ENCODE data around the gene CBLIF. TPM values are rescaled to one million over a fixed set of nuclear protein-coding genes. Genes with fewer than 3 reads are reported as not detected.

CBLIF gene
- total RNA-seq, 2 experiments from 2014 or later = not detected

- no peaks in the 10 kb centered on the region for H4K20me1 ChIP-seq (ENCODE audit: insufficient read depth, low read length)
- intact Hi-C loops (cut with micrococcal nuclease; ENCODE audit: unreplicated experiment) = no loop called here
- CTCF ChIA-PET (ENCODE audit: unreplicated experiment) = no interaction called here
- H3K4me3 ChIP-seq (ENCODE audit: low read depth, low read length, poor library complexity, severe bottlenecking) = no peak overlapping the region
- no peaks in the 10 kb centered on the region for H3K9me3 ChIP-seq (ENCODE audit: low read length)
- no TSS peak for BruUV-seq (replicated peaks)
- H3K9me2 ChIP-seq (ENCODE audit: insufficient read depth, low read length) = no peaks in the 10 kb centered on the region
- no peaks in the 10 kb centered on the region for H3K36me3 ChIP-seq (ENCODE audit: insufficient read depth, low read length)
- no peak for DNase-seq (ENCODE audit: low spot score)
- POLR2A ChIA-PET = interaction anchor here (0.9 kb wide), 1 partner anchor 111 kb away, joined by 3 read pairs; no protein-coding TSS in a partner anchor
- H3K4me1 ChIP-seq (ENCODE audit: insufficient read depth, low read length, poor library complexity, severe bottlenecking) = no peaks in the 10 kb centered on the region
- no peak overlapping the region for H2AFZ ChIP-seq (ENCODE audit: low read length)
- no peak overlapping the region for H3K4me2 ChIP-seq (ENCODE audit: low read length)
- H3K27ac ChIP-seq (ENCODE audit: low read depth, low read length, poor library complexity, severe bottlenecking) = no peak overlapping the region
- TF ChIP-seq CTCF (conservative IDR thresholded peaks at IDR 0.05; ENCODE audit: low read length) (no peak), EZH2phosphoT487 (IDR thresholded peaks at IDR 0.05; ENCODE audit: borderline replicate concordance, low read depth, low read length) (no peak)
- no peaks in the 10 kb centered on the region for H3K79me2 ChIP-seq (ENCODE audit: insufficient read depth, low read depth, low read length)
Measured at GRCh38 chr11:59839615-59840014, 5.7 kb downstream of the CBLIF start.

GRCh38 chr11:59833602-59834001 is 11.7 kb downstream of the CBLIF start:
- H3K9me3 ChIP-seq (ENCODE audit: low read length) = no peaks in the 10 kb centered on the region
- POLR2A ChIA-PET = interaction anchor here (0.6 kb wide), 1 partner anchor 164 kb away, joined by 4 read pairs; the partner anchor contains the start of gene PATL1
- CTCF ChIA-PET (ENCODE audit: unreplicated experiment) = no interaction called here
- no peaks in the 10 kb centered on the region for H3K79me2 ChIP-seq (ENCODE audit: insufficient read depth, low read depth, low read length)
- H2AFZ ChIP-seq (ENCODE audit: low read length) = no peak overlapping the region
- TF ChIP-seq EZH2phosphoT487 (IDR thresholded peaks at IDR 0.05; ENCODE audit: borderline replicate concordance, low read depth, low read length) = no peak
- no peak for DNase-seq (ENCODE audit: low spot score)
- H3K9me2 ChIP-seq (ENCODE audit: insufficient read depth, low read length) = no peaks in the 10 kb centered on the region
- BruUV-seq (replicated peaks) = no TSS peak
- H3K4me1 ChIP-seq (ENCODE audit: insufficient read depth, low read length, poor library complexity, severe bottlenecking) = no peaks in the 10 kb centered on the region
- H3K4me3 ChIP-seq (ENCODE audit: low read depth, low read length, poor library complexity, severe bottlenecking) = no peak overlapping the region
- H3K36me3 ChIP-seq (ENCODE audit: insufficient read depth, low read length) = no peaks in the 10 kb centered on the region
- H3K4me2 ChIP-seq (ENCODE audit: low read length) = no peak overlapping the region
- H3K27ac ChIP-seq (ENCODE audit: low read depth, low read length, poor library complexity, severe bottlenecking) = no peak overlapping the region
- intact Hi-C loops (cut with micrococcal nuclease; ENCODE audit: unreplicated experiment) = loop anchor here (5.0 kb wide), 1 partner anchor 74 kb away; no protein-coding TSS in a partner anchor
- H4K20me1 ChIP-seq (ENCODE audit: insufficient read depth, low read length) = no peaks in the 10 kb centered on the region

- Histone ChIP-seq H4K20me1 (ENCODE audit: insufficient read depth, low read length) (no peaks in the 10 kb centered on the region), H3K36me3 (ENCODE audit: insufficient read depth, low read length) (no peaks in the 10 kb centered on the region; the same call in 1 of the 2 replicates), H3K9me2 (ENCODE audit: insufficient read depth, low read length) (no peaks in the 10 kb centered on the region), H2AFZ (ENCODE audit: low read length) (peak overlapping the region; percentile 48), H3K4me3 (ENCODE audit: low read depth, low read length, poor library complexity, severe bottlenecking) (no peak overlapping the region), H3K4me1 (ENCODE audit: insufficient read depth, low read length, poor library complexity, severe bottlenecking) (peaks cover 2% of the 10 kb centered on the region), H3K27ac (ENCODE audit: low read depth, low read length, poor library complexity, severe bottlenecking) (no peak overlapping the region), H3K4me2 (ENCODE audit: low read length) (peak overlapping the region; percentile 11; the same call in 1 of the 2 replicates), H3K9me3 (ENCODE audit: low read length) (no peaks in the 10 kb centered on the region), H3K79me2 (ENCODE audit: insufficient read depth, low read depth, low read length) (no peaks in the 10 kb centered on the region)
- CTCF ChIA-PET (ENCODE audit: unreplicated experiment) = no interaction called here
- TF ChIP-seq EZH2phosphoT487 (IDR thresholded peaks at IDR 0.05; ENCODE audit: borderline replicate concordance, low read depth, low read length) = no peak
- no peak for TF ChIP-seq CTCF (conservative IDR thresholded peaks at IDR 0.05; ENCODE audit: low read length)
- no TSS peak for BruUV-seq (replicated peaks)
- intact Hi-C loops (cut with micrococcal nuclease; ENCODE audit: unreplicated experiment) = no loop called here
- no peak for DNase-seq (ENCODE audit: low spot score)
- POLR2A ChIA-PET = no interaction called here
Measured at GRCh38 chr11:59829358-59829757, 15.9 kb downstream of the CBLIF start.
